ENCODE data around the gene ANXA6.

The ANXA6 gene

DNA sequence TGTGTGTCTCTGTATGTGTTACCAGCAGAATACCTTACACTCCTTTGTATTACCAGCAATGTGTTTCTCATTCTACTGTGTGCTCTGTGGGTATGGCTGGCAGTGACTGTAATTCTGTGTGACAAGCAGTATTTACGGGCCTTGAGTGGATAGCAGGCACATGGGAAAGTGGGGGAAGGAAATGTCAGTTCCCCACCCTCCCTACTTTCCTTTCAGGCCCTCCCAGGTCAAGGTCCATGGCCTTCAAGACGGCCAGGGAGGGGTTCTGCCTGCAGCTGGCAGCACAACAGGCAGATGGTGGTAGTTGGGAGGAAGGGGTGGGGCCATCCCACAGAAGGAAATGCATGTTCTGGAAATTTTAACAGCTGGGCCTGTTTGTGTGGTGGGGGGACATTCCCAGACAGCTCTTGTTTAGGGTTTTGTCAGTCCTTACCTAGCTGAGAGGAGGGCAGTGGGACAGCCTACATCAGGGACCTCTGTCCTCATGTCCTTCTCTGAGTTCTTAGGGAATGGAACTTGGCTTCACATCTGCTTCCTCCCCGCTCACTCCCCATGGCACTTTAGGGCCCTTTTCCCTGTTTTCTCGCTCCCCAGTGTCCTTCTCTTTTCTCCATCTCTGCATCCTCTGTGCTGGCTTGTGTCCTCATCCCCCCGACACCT is 62.1 kb downstream of the ANXA6 start:
- peaks cover 0 to 4% of the 10 kb centered on the region in 2 experiments; a peak in 1 of 3 replicates for H3K36me3 ChIP-seq (ENCODE audit: control insufficient read depth in 2 of 2, insufficient read depth in 1 of 2, low read length in 2 of 2)
- H3K27ac ChIP-seq (ENCODE audit: extremely low read depth, low read depth, low read length) = no peak overlapping the region
- H3K4me3 ChIP-seq (ENCODE audit: low read depth, low read length) = no peak overlapping the region
- ChIA-PET POLR2A (no interaction called here), CTCF (interaction anchor here (0.9 kb wide), 1 partner anchor 19 kb away, joined by 3 read pairs; no protein-coding TSS in a partner anchor)
- H3K9me3 ChIP-seq (ENCODE audit: control insufficient read depth, insufficient read depth, low read depth, low read length) = no peaks in the 10 kb centered on the region
- H3K4me1 ChIP-seq (ENCODE audit: control insufficient read depth, insufficient read depth, low read length) = no peaks in the 10 kb centered on the region
- no peak for TF ChIP-seq ZNF501 (tag by site-specific recombination; IDR thresholded peaks at IDR 0.05)
- TF ChIP-seq ZNF341 (tag by site-specific recombination; IDR thresholded peaks at IDR 0.05; ENCODE audit: low read depth) = no peak
- TF ChIP-seq ZNF23 (tag by site-specific recombination; IDR thresholded peaks at IDR 0.05; ENCODE audit: borderline replicate concordance) = no peak
- TF ChIP-seq, protein P1, sequence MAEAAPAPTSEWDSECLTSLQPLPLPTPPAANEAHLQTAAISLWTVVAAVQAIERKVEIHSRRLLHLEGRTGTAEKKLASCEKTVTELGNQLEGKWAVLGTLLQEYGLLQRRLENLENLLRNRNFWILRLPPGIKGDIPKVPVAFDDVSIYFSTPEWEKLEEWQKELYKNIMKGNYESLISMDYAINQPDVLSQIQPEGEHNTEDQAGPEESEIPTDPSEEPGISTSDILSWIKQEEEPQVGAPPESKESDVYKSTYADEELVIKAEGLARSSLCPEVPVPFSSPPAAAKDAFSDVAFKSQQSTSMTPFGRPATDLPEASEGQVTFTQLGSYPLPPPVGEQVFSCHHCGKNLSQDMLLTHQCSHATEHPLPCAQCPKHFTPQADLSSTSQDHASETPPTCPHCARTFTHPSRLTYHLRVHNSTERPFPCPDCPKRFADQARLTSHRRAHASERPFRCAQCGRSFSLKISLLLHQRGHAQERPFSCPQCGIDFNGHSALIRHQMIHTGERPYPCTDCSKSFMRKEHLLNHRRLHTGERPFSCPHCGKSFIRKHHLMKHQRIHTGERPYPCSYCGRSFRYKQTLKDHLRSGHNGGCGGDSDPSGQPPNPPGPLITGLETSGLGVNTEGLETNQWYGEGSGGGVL (tag by site-specific recombination; IDR thresholded peaks at IDR 0.05) = peak; percentile 46; the same call in 1 of the 2 replicates

DNA sequence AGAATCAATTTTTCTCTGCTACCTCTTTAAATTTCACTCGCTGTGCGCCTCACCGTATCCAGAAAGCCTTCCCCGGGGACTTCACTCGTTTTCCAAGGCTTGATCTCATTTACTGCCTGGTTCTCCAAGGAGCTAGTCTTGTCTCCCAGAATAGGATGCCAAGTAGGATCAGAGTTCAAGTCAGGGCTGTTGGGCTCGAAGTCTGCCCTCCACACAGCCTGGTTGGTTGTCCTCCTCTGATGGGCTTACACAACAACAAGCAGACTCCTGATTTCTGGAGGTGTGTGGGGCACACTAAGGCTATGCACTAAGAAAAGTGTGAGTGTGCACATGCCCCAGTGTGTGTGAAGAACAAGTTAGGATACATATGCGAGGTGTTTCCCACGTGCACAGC is 62.7 kb downstream of the ANXA6 start:
- Histone ChIP-seq H3K4me3 (ENCODE audit: low read depth, low read length) (no peak overlapping the region), H3K36me3 (ENCODE audit: control insufficient read depth in 2 of 2, insufficient read depth in 1 of 2, low read length in 2 of 2) (no peaks in the 10 kb centered on the region), H3K4me1 (ENCODE audit: control insufficient read depth, insufficient read depth, low read length) (no peaks in the 10 kb centered on the region), H3K9me3 (ENCODE audit: control insufficient read depth, insufficient read depth, low read depth, low read length) (no peaks in the 10 kb centered on the region), H3K27ac (ENCODE audit: extremely low read depth, low read depth, low read length) (no peak overlapping the region)
- TF ChIP-seq TCF7L2 (IDR thresholded peaks at IDR 0.05; ENCODE audit: borderline replicate concordance, low read depth, low read length) (no peak), ZNF10 (tag by site-specific recombination; IDR thresholded peaks at IDR 0.05) (no peak), ZNF341 (tag by site-specific recombination; IDR thresholded peaks at IDR 0.05; ENCODE audit: low read depth) (no peak), GLI2 (tag by site-specific recombination; IDR thresholded peaks at IDR 0.05; ENCODE audit: borderline replicate concordance, low read depth) (no peak), ZEB2 (tag by site-specific recombination; IDR thresholded peaks at IDR 0.05) (no peak), ZNF623 (tag by site-specific recombination; IDR thresholded peaks at IDR 0.05) (no peak), ZFP37 (tag by site-specific recombination; IDR thresholded peaks at IDR 0.05) (no peak), REPIN1 (tag by site-specific recombination; IDR thresholded peaks at IDR 0.05; ENCODE audit: low read depth) (no peak), ZNF155 (tag by site-specific recombination; IDR thresholded peaks at IDR 0.05) (no peak), ZNF549 (tag by site-specific recombination; IDR thresholded peaks at IDR 0.05) (no peak)
- TF ChIP-seq, protein P2, sequence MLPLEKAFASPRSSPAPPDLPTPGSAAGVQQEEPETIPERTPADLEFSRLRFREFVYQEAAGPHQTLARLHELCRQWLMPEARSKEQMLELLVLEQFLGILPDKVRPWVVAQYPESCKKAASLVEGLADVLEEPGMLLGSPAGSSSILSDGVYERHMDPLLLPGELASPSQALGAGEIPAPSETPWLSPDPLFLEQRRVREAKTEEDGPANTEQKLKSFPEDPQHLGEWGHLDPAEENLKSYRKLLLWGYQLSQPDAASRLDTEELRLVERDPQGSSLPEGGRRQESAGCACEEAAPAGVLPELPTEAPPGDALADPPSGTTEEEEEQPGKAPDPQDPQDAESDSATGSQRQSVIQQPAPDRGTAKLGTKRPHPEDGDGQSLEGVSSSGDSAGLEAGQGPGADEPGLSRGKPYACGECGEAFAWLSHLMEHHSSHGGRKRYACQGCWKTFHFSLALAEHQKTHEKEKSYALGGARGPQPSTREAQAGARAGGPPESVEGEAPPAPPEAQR (tag by site-specific recombination; IDR thresholded peaks at IDR 0.05) = no peak
- TF ChIP-seq, protein P3, sequence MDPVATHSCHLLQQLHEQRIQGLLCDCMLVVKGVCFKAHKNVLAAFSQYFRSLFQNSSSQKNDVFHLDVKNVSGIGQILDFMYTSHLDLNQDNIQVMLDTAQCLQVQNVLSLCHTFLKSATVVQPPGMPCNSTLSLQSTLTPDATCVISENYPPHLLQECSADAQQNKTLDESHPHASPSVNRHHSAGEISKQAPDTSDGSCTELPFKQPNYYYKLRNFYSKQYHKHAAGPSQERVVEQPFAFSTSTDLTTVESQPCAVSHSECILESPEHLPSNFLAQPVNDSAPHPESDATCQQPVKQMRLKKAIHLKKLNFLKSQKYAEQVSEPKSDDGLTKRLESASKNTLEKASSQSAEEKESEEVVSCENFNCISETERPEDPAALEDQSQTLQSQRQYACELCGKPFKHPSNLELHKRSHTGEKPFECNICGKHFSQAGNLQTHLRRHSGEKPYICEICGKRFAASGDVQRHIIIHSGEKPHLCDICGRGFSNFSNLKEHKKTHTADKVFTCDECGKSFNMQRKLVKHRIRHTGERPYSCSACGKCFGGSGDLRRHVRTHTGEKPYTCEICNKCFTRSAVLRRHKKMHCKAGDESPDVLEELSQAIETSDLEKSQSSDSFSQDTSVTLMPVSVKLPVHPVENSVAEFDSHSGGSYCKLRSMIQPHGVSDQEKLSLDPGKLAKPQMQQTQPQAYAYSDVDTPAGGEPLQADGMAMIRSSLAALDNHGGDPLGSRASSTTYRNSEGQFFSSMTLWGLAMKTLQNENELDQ (tag by site-specific recombination; IDR thresholded peaks at IDR 0.05; ENCODE audit: low read depth) = no peak
- TF ChIP-seq, protein P4, sequence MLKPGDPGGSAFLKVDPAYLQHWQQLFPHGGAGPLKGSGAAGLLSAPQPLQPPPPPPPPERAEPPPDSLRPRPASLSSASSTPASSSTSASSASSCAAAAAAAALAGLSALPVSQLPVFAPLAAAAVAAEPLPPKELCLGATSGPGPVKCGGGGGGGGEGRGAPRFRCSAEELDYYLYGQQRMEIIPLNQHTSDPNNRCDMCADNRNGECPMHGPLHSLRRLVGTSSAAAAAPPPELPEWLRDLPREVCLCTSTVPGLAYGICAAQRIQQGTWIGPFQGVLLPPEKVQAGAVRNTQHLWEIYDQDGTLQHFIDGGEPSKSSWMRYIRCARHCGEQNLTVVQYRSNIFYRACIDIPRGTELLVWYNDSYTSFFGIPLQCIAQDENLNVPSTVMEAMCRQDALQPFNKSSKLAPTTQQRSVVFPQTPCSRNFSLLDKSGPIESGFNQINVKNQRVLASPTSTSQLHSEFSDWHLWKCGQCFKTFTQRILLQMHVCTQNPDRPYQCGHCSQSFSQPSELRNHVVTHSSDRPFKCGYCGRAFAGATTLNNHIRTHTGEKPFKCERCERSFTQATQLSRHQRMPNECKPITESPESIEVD (tag by site-specific recombination; IDR thresholded peaks at IDR 0.05) = no peak
- ChIA-PET CTCF (no interaction called here), POLR2A (no interaction called here)

Data from HEK293 (cell line).